Hair follicle dermal papilla cell (primary cell): ENCODE results near the gene CCT8L2. TPM values are rescaled to one million over a fixed set of nuclear protein-coding genes. Genes with fewer than 3 reads are reported as not detected.

Experiments
- total RNA-seq: library from RNA; depleted of rRNA; stranded (reverse); fragments of >200 nt; gene quantifications from 2 replicates; pipeline ENCODE4 v1.2.3, GENCODE V29; 2012

The CCT8L2 gene
- not detected in 2 replicates for total RNA-seq

GRCh38 chr22:16592710-16593109 is at the start of gene CCT8L2:
Gene CCT8L2, minus strand, starts transcription at chr22:16592810. Its CDS starts 260 bp downstream, at chr22:16592550.

Other genes with a start within 250 kb of the CCT8L2 start
- not detected in 2 replicates for gene XKR3, start 232.6 kb upstream of the CCT8L2 start, total RNA-seq